ENCODE measurements around the gene HOGA1.
"Not testable (repeated sequence)": the region's sequence is repeated elsewhere in the genome, so short reads cannot be mapped to it uniquely, and the experiment has no call there.

HOGA1 gene

GRCh38 chr10:97555541-97555940, 28.6 kb upstream of the HOGA1 start:
- not testable (repeated sequence) for DNase-seq

- not testable (repeated sequence) for DNase-seq
These were observed 23.3 kb upstream of the HOGA1 start for GRCh38 chr10:97560731-97561381.

- DNase-seq = not testable (repeated sequence)
These were observed 22.7 kb upstream of the HOGA1 start for GRCh38 chr10:97561386-97562077.

GRCh38 chr10:97562329-97562728, 21.9 kb upstream of the HOGA1 start:
- DNase-seq = not testable (repeated sequence)

GRCh38 chr10:97563337-97563736, 20.9 kb upstream of the HOGA1 start:
- DNase-seq = no peak

- DNase-seq = no peak
These were observed 19.4 kb upstream of the HOGA1 start for GRCh38 chr10:97564776-97565175.

- no peak for DNase-seq
These were observed 17.7 kb upstream of the HOGA1 start for GRCh38 chr10:97566336-97566996.

GRCh38 chr10:97567891-97568290, 16.3 kb upstream of the HOGA1 start:
- DNase-seq = no peak

GRCh38 chr10:97570146-97570788, 13.9 kb upstream of the HOGA1 start:
- no peak for DNase-seq

GRCh38 chr10:97570789-97571471, 13.3 kb upstream of the HOGA1 start:
- DNase-seq = peak; percentile 67

- no peak for DNase-seq
These were observed 12.6 kb upstream of the HOGA1 start for GRCh38 chr10:97571622-97572021.

- DNase-seq = peak; percentile 81
These were observed 11.8 kb upstream of the HOGA1 start, which contains the start of gene ANKRD2 for GRCh38 chr10:97572214-97572989. ANKRD2 (plus strand) TSS chr10:97572779; CDS start chr10:97572789, 10 bp downstream.

- DNase-seq = no peak
These were observed 11.2 kb upstream of the HOGA1 start for GRCh38 chr10:97573021-97573420.

GRCh38 chr10:97573672-97574071, 10.5 kb upstream of the HOGA1 start:
- DNase-seq = no peak

GRCh38 chr10:97574374-97575126, 9.6 kb upstream of the HOGA1 start:
- DNase-seq = no peak

- DNase-seq = no peak
These were observed 9.0 kb upstream of the HOGA1 start for GRCh38 chr10:97575127-97575668.

GRCh38 chr10:97576487-97576886, 7.7 kb upstream of the HOGA1 start:
- DNase-seq = not testable (repeated sequence)

GRCh38 chr10:97577701-97578100, 6.5 kb upstream of the HOGA1 start:
- no peak for DNase-seq

GRCh38 chr10:97578171-97578844, 5.9 kb upstream of the HOGA1 start:
- no peak for DNase-seq

Measured in right forelimb (tissue), 1 donor.